ENCODE results near the gene CDK11A.
"Not testable (repeated sequence)": the region's sequence is repeated elsewhere in the genome, so short reads cannot be mapped to it uniquely, and the experiment has no call there.

CDK11A gene

GRCh38 chr1:1666526-1666925 lies 57.6 kb downstream of the CDK11A start:
- Mint-ChIP-seq H3K4me3 (no peak overlapping the region), H3K4me1 (no peaks in the 10 kb centered on the region), H3K9me3 (no peaks in the 10 kb centered on the region), H3K27me3 (no peaks in the 10 kb centered on the region), H3K36me3 (ENCODE audit: insufficient read depth) (peaks cover 37% of the 10 kb centered on the region), H3K27ac (ENCODE audit: low read depth) (no peak overlapping the region)
- DNase-seq (ENCODE audit: low spot score in 2 of 2) (no peak), ATAC-seq (replicated peaks; ENCODE audit: extremely low read depth, poor library complexity, severe bottlenecking) (no peak)

GRCh38 chr1:1665815-1666251 lies 58.3 kb downstream of the CDK11A start:
- ATAC-seq (replicated peaks; ENCODE audit: extremely low read depth, poor library complexity, severe bottlenecking), result no peak
- Mint-ChIP-seq H3K4me1 (no peaks in the 10 kb centered on the region), H3K9me3 (no peaks in the 10 kb centered on the region), H3K36me3 (ENCODE audit: insufficient read depth) (peaks cover 34% of the 10 kb centered on the region), H3K27ac (ENCODE audit: low read depth) (no peak overlapping the region), H3K4me3 (no peak overlapping the region), H3K27me3 (no peaks in the 10 kb centered on the region)
- no peak for DNase-seq (ENCODE audit: low spot score in 2 of 2)

- H3K4me3 Mint-ChIP-seq, result no peak overlapping the region
- H3K4me1 Mint-ChIP-seq, result no peaks in the 10 kb centered on the region
- peaks cover 32% of the 10 kb centered on the region for H3K36me3 Mint-ChIP-seq (ENCODE audit: insufficient read depth)
- DNase-seq (ENCODE audit: low spot score in 2 of 2), result no peak
- no peak overlapping the region for H3K27ac Mint-ChIP-seq (ENCODE audit: low read depth)
- H3K27me3 Mint-ChIP-seq, result no peaks in the 10 kb centered on the region
- no peaks in the 10 kb centered on the region for H3K9me3 Mint-ChIP-seq
- no peak for ATAC-seq (replicated peaks; ENCODE audit: extremely low read depth, poor library complexity, severe bottlenecking)
These were observed 59.0 kb downstream of the CDK11A start for GRCh38 chr1:1664941-1665814.

- H3K4me1 Mint-ChIP-seq; H3K27me3 Mint-ChIP-seq; ATAC-seq (replicated peaks; ENCODE audit: extremely low read depth, poor library complexity, severe bottlenecking); H3K27ac Mint-ChIP-seq (ENCODE audit: low read depth); DNase-seq (ENCODE audit: low spot score in 2 of 2); H3K4me3 Mint-ChIP-seq; H3K9me3 Mint-ChIP-seq: not testable (repeated sequence)
- peaks cover 28% of the 10 kb centered on the region for H3K36me3 Mint-ChIP-seq (ENCODE audit: insufficient read depth)
These were observed 59.8 kb downstream of the CDK11A start for GRCh38 chr1:1664318-1664717.

GRCh38 chr1:1662830-1663560 lies 61.2 kb downstream of the CDK11A start:
- peaks cover 29% of the 10 kb centered on the region for H3K36me3 Mint-ChIP-seq (ENCODE audit: insufficient read depth)
- not testable (repeated sequence) for H3K4me1 Mint-ChIP-seq; DNase-seq (ENCODE audit: low spot score in 2 of 2); H3K4me3 Mint-ChIP-seq; ATAC-seq (replicated peaks; ENCODE audit: extremely low read depth, poor library complexity, severe bottlenecking); H3K27ac Mint-ChIP-seq (ENCODE audit: low read depth); H3K9me3 Mint-ChIP-seq; H3K27me3 Mint-ChIP-seq

GRCh38 chr1:1662392-1662791 lies 61.8 kb downstream of the CDK11A start:
- not testable (repeated sequence) for DNase-seq (ENCODE audit: low spot score in 2 of 2); H3K4me3 Mint-ChIP-seq; H3K4me1 Mint-ChIP-seq; ATAC-seq (replicated peaks; ENCODE audit: extremely low read depth, poor library complexity, severe bottlenecking); H3K9me3 Mint-ChIP-seq; H3K27ac Mint-ChIP-seq (ENCODE audit: low read depth); H3K27me3 Mint-ChIP-seq
- H3K36me3 Mint-ChIP-seq (ENCODE audit: insufficient read depth), result peaks cover 24% of the 10 kb centered on the region

- ATAC-seq (replicated peaks; ENCODE audit: extremely low read depth, poor library complexity, severe bottlenecking), result peak; percentile 98
These were observed 65.3 kb downstream of the CDK11A start, which contains the start of gene CDK11B for GRCh38 chr1:1658583-1659549. CDK11B (minus strand) TSS chr1:1659004; CDS start chr1:1657485, 1,519 bp downstream.

More at GRCh38 chr1:1658583-1659549, 65.3 kb downstream of the CDK11A start, which contains the start of gene CDK11B:
- H3K4me3 Mint-ChIP-seq, result peak within 1 kb of the TSS; percentile 94
- H3K9me3 Mint-ChIP-seq, H3K27me3 Mint-ChIP-seq, H3K4me1 Mint-ChIP-seq: not testable (repeated sequence)
- H3K36me3 Mint-ChIP-seq (ENCODE audit: insufficient read depth), result peaks cover 33% of the 10 kb centered on the region
- peak; percentile 88 to 96 for DNase-seq (ENCODE audit: low spot score in 2 of 2)
- peak within 1 kb of the TSS; percentile 97 for H3K27ac Mint-ChIP-seq (ENCODE audit: low read depth)

All from central memory CD8-positive, alpha-beta T cell (primary cell).